Calu3 (cell line): ENCODE measurements around the gene FCAMR. TPM values are rescaled to one million over a fixed set of nuclear protein-coding genes. Genes with fewer than 3 reads are reported as not detected.
A peak's percentile ranks its signal among the peaks of the same experiment; 100 is the strongest.

Experiments used
- BruUV-seq: library from RNA; stranded (reverse); fragments of 400-500 nt; replicated peaks from 2 replicates; lab custom pipeline; 2021; lab: Mats Ljungman, UMichigan
- CTCF ChIA-PET: fragments of 300-600 bp; sonication (Branson Sonifier 250); formaldehyde crosslinking; loops from one replicate; lab custom pipeline; 2022; ENCODE audit warnings: antibody characterized with exemption; lab: Charles Lee
- DNase-seq: peaks from one replicate; pipeline ENCODE4 v3.0.0; 2022
- H3K27ac Mint-ChIP-seq: one replicate; pipeline ENCODE4 v1.8.0; 2022; ENCODE audit warnings: mixed read lengths; ENCODE audit not compliant: unreplicated experiment
- H3K27me3 Mint-ChIP-seq: one replicate; pipeline ENCODE4 v1.8.0; 2022; ENCODE audit warnings: mixed read lengths; ENCODE audit not compliant: unreplicated experiment
- H3K36me3 Mint-ChIP-seq: one replicate; pipeline ENCODE4 v1.8.0; 2022; ENCODE audit warnings: mild to moderate bottlenecking, moderate library complexity, mixed read lengths; ENCODE audit not compliant: insufficient read depth, unreplicated experiment
- H3K4me1 Mint-ChIP-seq: one replicate; pipeline ENCODE4 v1.8.0; 2022; ENCODE audit warnings: mild to moderate bottlenecking, low read depth, mixed read lengths; ENCODE audit not compliant: unreplicated experiment
- H3K4me3 Mint-ChIP-seq: one replicate; pipeline ENCODE4 v1.8.0; 2022; ENCODE audit warnings: mild to moderate bottlenecking, low read depth, moderate library complexity, mixed read lengths; ENCODE audit not compliant: unreplicated experiment
- H3K9me3 Mint-ChIP-seq: one replicate; pipeline ENCODE4 v1.8.0; 2022; ENCODE audit warnings: low read depth, mixed read lengths; ENCODE audit not compliant: unreplicated experiment
- intact Hi-C: fragments of 100-400 bp; cut with micrococcal nuclease; formaldehyde crosslinking; loops from one replicate; pipeline ENCODE4 v1.10.0; 2022; ENCODE audit not compliant: unreplicated experiment
- total RNA-seq: library from RNA; stranded (reverse); gene quantifications from 2 replicates; pipeline ENCODE4 v1.2.3, GENCODE V29; 2022
- TF ChIP-seq, protein P1 (sequence below): fragments of 200-600 bp; IDR thresholded peaks from one replicate; pipeline ENCODE4 v1.8.0; 2022; ENCODE audit warnings: antibody characterized with exemption; ENCODE audit not compliant: unreplicated experiment

FCAMR gene
- total RNA-seq, 1 experiment from 2014 or later, result not detected

DNA sequence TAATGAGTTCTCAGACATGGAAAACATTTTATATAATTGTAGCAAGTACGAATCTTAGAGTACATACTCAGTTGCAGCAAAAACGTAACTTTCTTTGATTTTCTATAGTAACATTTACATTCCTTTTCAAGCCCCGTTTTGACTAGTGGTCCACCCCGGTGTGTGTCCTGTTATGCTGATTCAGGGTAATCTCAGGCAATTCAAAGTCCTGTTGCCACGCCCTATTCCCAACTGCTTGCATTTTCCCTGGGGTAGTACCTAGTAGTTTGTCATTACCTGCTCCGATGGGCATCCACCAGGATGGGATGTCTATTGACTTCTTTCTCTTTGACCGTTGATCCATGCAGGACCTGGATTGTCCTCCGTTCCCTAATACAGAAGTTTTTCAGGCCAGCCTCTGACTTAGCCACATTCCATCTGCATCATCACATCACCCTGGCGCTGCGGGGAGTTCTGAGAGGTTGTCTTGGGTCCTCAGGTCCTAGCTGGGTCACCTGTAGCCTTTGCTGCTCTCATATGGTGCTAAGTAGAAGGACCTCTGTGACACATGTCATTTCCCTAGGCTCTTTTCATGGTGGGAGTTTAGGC, 15.0 kb upstream of the FCAMR start:
- Mint-ChIP-seq H3K4me3 (no peak overlapping the region), H3K9me3 (no peaks in the 10 kb centered on the region), H3K27ac (no peak overlapping the region), H3K36me3 (no peaks in the 10 kb centered on the region), H3K4me1 (peaks cover 48% of the 10 kb centered on the region), H3K27me3 (no peaks in the 10 kb centered on the region)
- BruUV-seq, result no TSS peak
- intact Hi-C loops, result no loop called here
- no peak for DNase-seq
- CTCF ChIA-PET, result interaction anchor here (0.6 to 1.3 kb wide), 3 partner anchors 20 to 73 kb away, joined by 3 to 4 read pairs (median 3); no protein-coding TSS in a partner anchor
- TF ChIP-seq, protein P1, sequence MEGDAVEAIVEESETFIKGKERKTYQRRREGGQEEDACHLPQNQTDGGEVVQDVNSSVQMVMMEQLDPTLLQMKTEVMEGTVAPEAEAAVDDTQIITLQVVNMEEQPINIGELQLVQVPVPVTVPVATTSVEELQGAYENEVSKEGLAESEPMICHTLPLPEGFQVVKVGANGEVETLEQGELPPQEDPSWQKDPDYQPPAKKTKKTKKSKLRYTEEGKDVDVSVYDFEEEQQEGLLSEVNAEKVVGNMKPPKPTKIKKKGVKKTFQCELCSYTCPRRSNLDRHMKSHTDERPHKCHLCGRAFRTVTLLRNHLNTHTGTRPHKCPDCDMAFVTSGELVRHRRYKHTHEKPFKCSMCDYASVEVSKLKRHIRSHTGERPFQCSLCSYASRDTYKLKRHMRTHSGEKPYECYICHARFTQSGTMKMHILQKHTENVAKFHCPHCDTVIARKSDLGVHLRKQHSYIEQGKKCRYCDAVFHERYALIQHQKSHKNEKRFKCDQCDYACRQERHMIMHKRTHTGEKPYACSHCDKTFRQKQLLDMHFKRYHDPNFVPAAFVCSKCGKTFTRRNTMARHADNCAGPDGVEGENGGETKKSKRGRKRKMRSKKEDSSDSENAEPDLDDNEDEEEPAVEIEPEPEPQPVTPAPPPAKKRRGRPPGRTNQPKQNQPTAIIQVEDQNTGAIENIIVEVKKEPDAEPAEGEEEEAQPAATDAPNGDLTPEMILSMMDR, result no peak

DNA sequence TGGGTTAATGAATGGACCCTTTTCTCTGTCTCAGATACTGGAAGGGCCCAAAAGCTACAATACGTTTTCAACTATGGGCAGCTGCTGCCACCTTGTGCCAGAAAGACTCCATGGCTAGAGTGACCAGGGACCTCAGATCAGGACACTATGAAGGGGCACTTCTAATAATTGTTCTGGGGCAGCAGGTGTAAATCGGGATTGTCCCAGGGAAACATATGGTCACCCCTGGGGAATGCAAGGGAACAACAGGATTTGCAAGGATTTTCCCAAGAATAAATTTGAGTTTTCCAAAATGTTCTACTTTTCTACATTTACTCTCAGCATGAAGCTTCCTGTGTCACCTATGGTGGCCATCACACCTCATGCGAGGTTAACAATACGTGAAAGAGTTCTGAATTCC, 12.0 kb upstream of the FCAMR start:
- no peaks in the 10 kb centered on the region for H3K36me3 Mint-ChIP-seq

DNA sequence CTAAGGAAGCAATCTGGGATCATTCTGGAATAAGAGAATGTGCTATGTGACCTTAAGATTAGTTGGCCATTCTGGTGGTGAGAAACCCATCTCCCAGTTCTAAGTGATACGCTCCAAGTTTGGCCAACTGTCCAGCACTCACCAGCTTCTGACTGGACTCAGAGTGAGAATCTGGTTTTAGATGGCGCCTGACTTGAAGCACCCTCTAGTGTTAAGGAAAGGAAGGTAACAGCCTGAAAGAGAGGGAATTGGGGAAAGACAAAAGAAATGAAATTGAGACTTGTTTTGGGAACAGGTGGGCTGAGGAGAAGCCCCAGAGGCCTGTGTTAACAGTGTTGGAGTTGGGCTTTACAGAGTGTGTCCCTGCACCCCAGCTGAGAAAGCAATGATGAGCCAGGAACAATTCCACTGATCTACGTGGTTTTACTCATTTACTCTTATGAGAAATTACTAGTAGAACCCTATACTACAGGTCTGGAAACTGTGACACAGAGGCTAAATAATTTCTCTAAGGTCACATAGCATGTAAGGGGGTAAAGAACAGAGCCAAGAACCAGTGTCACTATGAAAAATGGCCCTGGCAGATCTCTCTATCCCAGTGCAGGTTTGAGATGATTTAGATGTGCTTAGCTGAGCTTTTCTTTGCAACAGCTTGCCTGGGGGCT, 9.3 kb upstream of the FCAMR start:
- Mint-ChIP-seq H3K36me3 (no peaks in the 10 kb centered on the region), H3K27me3 (no peaks in the 10 kb centered on the region), H3K4me3 (no peak overlapping the region), H3K27ac (peak overlapping the region; percentile 15), H3K9me3 (no peaks in the 10 kb centered on the region), H3K4me1 (peaks cover 37% of the 10 kb centered on the region)
- DNase-seq, result no peak
- CTCF ChIA-PET, result interaction anchor here (0.6 to 2.0 kb wide), 16 partner anchors 11 to 344 kb away, joined by 3 to 10 read pairs (median 4); partner anchors contain the start of gene DYRK3
- no TSS peak for BruUV-seq
- intact Hi-C loops, result loop anchor here (2.0 kb wide), 3 partner anchors 29 to 115 kb away; partner anchors contain the start of gene IL20
- TF ChIP-seq, protein P1, result peak; percentile 73

More for the DNA sequence above, 12.0 kb upstream of the FCAMR start:
- TF ChIP-seq, protein P1, result peak; percentile 61
- DNase-seq, result peak; percentile 76
- H3K9me3 Mint-ChIP-seq, result no peaks in the 10 kb centered on the region
- H3K27me3 Mint-ChIP-seq, result no peaks in the 10 kb centered on the region
- intact Hi-C loops, result loop anchor here (1.0 kb wide), 7 partner anchors 70 to 370 kb away; partner anchors contain the start of gene EIF2D
- BruUV-seq, result no TSS peak
- H3K27ac Mint-ChIP-seq, result no peak overlapping the region
- peaks cover 59% of the 10 kb centered on the region for H3K4me1 Mint-ChIP-seq
- CTCF ChIA-PET, result interaction anchor here (0.6 to 3.0 kb wide), 41 partner anchors 9 to 517 kb away, joined by 3 to 49 read pairs (median 4); partner anchors contain the start of genes EIF2D, IL20 and PFKFB2
- no peak overlapping the region for H3K4me3 Mint-ChIP-seq

DNA sequence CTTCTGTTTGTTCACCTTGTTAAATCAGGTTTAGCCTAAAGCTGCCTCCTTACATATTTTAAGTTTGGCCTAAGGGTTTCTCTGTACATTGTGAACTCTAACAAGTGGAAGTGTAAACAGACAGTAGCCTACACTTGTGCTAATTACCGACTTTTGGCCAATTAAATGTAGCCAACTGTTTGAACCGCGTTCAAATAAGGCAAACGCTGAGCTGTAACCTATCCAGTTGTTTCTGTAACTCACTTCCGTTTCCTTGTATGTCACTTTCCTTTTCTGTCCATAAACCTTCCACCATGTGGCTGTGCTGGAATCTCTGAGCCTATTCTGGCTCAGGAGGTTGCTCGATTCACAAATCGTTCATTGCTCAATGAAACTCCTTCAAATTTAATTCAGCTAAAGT, 8.0 kb upstream of the FCAMR start:
- CTCF ChIA-PET, result interaction anchor here (2.0 kb wide), 1 partner anchor 44 kb away, joined by 10 read pairs; no protein-coding TSS in a partner anchor
- Mint-ChIP-seq H3K27ac (no peak overlapping the region), H3K9me3 (no peaks in the 10 kb centered on the region), H3K27me3 (no peaks in the 10 kb centered on the region), H3K4me3 (no peak overlapping the region), H3K4me1 (peaks cover 37% of the 10 kb centered on the region), H3K36me3 (no peaks in the 10 kb centered on the region)
- DNase-seq, result no peak
- TF ChIP-seq, protein P1, result no peak
- intact Hi-C loops, result loop anchor here (2.0 kb wide), 3 partner anchors 27 to 113 kb away; partner anchors contain the start of gene IL20
- no TSS peak for BruUV-seq
